ENCODE results near the gene ABCB8.

ABCB8 gene

DNA sequence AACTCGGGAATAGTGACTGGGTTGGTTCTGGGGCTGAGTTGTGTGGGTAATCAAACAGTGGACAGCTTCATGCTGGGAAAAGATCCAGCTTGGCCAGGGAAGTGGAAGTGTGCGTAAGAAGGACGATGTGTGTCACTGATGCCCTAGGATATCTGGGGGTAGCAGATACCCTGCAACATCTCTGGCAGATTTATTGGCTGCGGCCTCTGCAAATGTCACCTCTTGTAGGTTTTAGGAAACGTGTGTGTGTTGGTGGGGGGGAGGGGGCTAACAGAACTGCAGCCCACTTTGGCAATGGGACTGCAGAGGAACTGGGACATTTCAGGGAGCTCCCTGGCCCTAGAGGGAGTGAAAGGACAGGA, 57.1 kb downstream of the ABCB8 start:
- DNase-seq (ENCODE audit: low read depth in 2 of 2, low spot score in 1 of 2) = no peak

DNA sequence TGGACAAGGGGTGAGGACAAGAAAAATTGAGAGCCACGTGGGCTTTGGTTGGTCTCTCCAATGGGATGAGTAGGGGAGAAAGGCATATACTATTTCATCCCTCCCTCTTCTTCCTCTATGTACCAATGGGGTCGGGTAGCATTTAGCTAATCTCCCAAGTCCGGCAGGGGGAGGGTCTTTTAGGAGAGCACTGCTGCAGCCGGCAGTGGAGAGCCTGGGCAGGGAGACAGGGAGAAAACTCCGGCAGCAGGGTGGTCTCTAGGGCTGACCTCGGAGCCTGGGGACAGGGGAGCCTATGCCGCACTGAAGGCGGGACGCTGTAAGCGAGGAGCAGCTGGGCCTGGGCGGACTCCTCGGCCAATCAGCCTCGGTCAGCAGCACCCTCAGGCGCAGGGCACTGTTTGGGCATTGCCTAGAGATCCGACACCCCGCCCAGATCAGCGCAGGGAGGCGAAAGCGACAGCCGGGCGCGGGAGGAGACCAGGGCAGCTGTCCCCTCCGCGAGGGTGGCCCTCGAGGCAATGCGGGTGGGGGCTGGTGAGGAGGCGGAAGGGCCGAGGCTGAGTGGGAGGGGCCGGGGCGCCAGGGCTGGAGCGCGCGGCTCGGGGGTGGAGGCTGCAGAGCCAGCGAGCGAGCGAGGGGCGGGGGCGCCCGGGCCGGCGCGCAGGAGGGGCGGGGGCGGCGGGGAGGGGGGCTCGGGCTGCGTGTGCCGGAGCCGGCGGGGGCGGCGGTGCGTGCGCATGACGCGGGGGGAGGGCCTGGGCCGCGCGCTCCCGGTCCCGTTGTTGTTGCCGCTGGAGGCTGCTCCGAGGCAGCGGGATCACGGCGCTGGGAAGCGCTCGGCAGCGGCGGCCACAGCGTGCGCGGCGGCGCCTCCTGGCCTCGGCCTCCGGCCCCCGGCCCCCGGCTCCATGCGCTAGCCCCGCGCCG, 57.7 kb downstream of the ABCB8 start, which contains the start of gene AGAP3:
AGAP3 (plus strand) TSS at position 785 of the 930 bp plus-strand sequence. CDS start 267 bp downstream, outside the sequence.
- DNase-seq (ENCODE audit: low read depth in 2 of 2, low spot score in 1 of 2) = peak in 1 of 2 donors; percentile 47

DNA sequence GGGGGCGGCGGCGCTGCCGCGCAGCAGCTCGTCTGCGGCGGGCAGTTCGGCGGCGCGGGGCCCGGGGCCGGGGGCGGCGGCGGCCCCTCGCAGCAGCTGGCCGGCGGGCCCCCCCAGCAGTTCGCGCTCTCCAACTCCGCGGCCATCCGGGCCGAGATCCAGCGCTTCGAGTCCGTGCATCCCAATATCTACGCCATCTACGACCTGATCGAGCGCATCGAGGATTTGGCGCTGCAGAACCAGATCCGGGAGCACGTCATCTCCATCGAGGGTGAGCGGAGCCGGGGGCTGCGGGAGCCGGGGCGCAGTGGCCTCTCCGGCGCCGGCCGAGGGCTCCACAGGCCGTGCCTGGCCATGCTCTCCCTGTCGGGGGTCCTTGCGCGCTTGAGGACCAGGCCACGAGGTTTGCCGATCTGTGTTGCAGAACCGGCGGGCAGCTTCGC, 58.6 kb downstream of the ABCB8 start:
- no peak for DNase-seq (ENCODE audit: low read depth in 2 of 2, low spot score in 1 of 2)

DNA sequence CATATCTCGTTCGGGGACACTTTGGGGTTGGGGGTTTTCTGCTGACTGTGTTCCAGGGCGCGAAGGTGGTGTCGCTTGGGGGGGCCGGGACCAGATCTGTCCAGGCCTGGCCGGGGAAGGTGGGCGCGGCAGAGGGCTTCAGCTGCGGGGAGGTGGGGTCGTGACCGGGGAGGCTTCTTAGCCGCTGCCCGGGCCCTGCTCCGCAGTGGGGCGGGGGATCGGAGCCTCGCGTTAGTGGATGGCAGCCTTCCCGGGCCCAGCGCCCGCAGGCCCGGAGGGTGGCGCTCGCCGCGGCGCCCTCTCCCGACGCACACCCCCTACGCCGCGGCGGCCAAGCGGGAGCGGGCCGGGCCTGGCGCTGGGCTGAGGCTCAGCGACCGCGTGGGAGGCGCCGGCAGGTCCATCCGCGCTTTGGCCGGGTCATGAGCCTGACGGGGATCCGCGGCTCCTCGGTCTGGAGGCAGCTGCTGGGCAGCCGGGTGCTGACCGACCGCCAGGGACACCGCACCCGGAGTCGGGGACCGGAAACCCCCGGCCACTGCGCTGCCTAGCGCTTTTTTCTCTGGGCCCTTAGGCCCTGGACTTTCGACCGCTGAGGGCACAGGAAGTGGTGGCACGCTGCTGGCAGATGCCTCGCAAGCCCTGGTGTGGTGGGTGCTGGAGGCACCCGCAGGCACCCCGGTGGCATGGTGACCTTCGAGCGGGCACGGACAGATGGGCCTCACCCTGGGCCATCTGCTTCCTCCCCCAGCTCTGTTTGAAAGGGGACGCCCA, 59.2 kb downstream of the ABCB8 start:
- no peak for DNase-seq (ENCODE audit: low read depth in 2 of 2, low spot score in 1 of 2)

DNA sequence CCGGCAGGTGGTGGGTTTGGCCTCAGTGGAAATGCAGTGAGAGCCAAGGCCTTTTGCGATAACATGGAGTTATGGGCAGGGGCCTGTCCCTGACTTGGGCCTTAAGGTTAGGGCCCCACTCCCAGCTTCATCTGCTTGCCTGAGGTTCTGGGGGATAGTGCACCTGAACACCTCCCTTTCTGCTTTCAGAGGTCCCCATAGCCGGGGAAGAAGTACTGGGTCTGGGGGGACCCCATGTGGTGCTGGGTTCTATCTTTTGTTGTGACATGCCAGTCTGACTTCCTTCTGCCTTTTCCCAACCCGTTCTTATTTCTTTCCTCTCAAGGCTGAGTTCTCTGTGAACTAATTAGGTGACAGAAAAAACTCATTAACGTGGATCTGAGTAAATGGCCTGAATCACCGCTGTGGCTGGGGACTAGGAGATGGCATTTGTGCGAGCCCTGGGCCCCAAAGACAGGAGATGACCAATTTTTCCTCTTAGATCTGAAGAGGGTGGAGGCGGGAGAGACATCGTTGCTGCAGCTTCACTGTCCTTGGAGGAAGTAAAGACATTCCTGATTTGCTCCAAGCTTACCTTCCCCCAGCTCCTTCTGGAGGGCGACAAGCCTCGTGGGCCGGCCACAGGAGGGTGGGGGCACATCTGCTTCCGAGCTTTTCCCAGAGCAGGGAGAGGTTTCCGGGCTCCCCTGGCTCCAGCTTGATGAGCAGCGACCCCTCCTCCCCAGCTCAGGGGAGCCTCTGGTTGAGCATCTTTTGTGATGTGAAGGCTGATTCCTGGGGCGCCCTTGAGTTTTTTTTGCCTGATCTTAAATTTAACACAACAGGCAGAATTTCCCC, 60.0 kb downstream of the ABCB8 start:
- DNase-seq (ENCODE audit: low read depth in 2 of 2, low spot score in 1 of 2) = no peak

DNA sequence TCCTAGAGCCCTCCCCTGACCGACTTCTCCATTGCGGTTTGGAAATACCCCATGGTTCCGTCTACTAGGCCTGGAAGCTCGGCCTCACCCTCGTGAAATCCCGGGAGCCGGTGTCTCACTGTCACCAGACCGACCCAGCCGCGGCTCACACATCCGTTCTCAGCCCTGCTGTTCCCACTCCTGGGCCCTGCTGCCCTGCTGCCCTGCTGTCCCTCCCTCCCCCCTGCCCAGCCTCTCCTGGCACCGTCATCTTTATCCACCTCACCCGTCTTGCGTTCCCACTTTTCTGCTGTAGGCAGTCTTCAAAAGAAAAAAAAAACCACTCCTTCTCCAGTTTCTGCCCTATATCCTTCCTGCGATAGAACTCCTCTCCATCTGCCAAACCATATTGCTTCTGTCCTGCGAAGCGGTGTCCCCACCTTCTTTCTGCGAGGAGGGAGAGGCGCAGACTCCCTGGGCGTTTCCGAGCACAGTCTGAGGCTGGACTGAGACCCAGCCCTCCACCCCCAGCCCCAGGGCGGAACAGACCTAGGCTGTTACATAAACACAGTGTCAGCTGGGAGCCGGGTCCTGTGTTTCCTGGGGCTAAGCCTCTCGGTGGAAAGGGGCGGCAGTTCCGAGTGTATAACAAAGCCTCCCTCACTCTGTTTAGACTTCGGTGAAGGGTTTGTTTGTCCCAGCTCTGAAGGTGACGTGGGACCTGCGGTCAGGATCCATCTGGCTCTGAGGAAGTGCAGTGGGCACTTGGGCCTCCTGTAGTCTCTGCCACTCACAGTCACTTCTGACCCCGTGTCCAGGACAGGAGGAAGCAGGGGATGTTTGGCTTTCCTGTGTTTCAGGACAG, 60.8 kb downstream of the ABCB8 start:
- no peak for DNase-seq (ENCODE audit: low read depth in 2 of 2, low spot score in 1 of 2)

DNA sequence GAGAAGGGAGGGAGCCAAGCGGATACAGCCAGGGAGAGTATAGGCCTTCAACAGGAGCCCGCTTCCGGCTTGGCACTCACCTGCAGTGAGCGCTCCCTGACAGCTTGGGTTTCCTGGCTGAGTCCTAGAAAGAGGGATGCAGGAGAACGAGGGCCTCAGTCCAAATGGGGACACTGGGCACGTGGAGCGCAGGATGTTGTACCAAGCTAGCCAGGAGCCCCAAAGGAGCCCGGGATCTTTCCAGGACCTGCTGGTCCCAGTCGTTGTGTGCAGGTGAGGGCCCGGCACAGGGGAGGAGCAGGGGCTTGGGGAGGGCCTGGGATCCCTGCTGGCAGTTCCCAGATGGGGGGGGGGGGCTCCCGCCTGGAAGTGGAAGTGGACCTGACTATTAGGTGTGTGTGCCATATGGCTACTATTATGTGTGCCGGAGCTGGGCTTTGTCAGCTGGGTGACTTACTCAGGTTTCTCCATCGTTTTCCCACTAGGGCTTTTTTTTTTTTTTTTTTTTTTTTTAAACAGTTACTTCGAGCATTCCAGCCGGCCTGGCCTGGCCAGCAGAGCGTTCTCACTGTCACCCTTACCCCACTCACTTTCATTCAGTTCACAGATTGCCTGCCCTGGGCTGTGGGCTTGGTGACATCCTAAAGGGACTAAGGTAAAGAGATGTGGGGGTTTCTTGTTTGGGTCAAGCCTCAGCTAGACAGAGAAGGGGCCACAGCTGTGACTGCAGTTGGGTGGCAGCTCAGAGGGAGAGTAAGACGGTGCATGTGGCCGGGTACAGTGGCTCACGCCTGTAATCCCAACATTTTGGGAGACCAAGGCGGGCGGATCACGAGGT, 61.9 kb downstream of the ABCB8 start:
- no peak for DNase-seq (ENCODE audit: low read depth in 2 of 2, low spot score in 1 of 2)

DNA sequence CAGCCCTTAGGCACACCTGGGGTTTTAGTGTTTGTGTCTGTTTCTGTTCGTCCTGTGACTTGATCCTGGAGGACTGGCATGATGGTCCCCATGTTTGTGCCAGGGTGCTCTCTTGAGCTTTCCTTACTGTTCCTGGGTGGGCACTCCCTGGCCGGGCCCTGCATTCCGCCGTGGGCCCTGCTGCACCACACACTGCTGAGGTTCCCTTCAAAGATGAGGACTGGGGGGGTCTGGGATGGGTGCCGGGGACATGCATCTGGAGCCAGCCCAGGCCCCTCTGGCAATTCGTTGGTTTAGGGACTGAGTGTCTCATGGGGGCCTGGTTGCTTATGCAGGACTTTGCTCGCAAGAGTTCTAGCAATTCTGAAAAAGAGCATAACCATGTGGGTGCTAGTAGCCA, 62.8 kb downstream of the ABCB8 start:
- DNase-seq (ENCODE audit: low read depth in 2 of 2, low spot score in 1 of 2) = no peak

DNA sequence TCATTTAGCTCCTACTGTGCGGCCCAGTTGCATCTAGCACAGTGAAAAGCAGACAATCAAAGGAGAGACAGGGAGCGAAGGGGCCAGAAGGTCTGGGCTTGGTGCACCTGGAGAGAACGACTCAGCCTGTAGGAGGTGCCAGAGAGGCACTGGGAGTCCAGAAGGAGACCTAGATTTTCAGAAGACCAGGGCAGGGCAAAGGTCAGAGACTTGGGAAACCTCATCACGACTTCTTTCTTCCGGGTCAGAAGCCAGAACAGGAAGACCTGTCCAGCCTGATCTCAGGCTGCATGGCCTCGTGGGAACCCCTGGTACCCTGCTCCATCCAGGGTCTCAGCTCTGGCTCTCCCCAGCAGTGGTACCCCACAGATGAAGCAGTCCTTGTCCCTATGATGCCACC, 63.2 kb downstream of the ABCB8 start:
- DNase-seq (ENCODE audit: low read depth in 2 of 2, low spot score in 1 of 2) = no peak

DNA sequence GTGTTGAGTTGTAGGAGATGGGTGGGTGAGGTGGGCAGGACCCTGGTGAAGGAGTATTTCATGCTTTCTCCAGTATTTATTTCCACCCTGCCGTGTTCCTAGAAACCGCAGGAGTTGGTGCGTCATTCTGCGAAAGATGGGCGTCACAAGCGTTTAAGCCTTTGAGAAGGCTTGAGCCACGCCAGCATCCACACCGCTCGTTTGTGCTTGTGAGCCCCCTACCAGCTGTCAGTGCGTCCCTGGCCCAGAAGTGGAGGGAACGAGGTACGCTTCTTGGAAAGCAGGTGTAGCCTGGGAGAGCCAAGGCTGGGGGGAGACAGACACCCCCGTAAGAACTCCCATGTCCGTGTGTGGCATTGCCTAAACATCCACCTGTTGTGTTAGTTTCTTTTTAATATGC, 63.7 kb downstream of the ABCB8 start:
- no peak for DNase-seq (ENCODE audit: low read depth in 2 of 2, low spot score in 1 of 2)

DNA sequence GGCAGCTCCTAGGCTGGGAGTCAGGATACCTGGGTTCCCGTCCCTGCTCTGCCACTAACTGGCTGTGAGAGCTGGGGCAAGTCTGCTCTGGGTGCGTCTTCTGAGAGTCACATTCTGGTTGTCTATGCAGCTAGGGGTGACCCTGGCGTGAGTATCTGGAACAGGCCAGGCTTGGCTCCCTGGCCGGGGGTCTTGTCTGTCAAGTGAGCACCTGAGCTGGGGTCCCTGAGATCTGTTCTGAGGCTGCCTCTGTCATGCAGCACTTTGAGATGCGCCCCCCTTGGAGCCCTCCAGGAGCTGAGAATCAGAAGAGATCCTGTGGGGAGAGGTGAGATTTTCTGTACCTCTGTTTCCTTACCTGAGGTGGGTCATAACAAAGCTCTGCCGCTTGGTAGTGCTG, 65.5 kb downstream of the ABCB8 start:
- DNase-seq (ENCODE audit: low read depth in 2 of 2, low spot score in 1 of 2) = no peak

DNA sequence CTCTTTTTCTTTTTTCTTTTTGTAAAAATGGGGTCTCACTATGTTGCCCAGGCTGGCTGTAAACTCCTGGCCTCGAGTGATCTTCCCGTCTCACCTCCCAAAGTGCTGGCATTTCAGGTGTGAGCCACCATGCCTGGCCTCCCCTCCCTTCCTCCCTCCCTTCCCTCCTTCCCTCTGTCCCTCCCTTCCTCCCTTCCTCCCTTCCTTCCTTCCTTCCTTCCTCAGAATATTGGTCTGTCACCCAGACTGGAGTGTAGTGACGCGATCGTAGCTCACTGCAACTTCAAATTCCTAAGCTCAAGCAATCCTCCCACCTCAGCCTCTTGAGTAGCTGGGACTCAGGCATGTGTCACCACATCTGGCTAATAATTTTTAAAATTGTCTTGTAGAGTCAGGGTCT, 66.4 kb downstream of the ABCB8 start:
- DNase-seq (ENCODE audit: low read depth in 2 of 2, low spot score in 1 of 2) = no peak

DNA sequence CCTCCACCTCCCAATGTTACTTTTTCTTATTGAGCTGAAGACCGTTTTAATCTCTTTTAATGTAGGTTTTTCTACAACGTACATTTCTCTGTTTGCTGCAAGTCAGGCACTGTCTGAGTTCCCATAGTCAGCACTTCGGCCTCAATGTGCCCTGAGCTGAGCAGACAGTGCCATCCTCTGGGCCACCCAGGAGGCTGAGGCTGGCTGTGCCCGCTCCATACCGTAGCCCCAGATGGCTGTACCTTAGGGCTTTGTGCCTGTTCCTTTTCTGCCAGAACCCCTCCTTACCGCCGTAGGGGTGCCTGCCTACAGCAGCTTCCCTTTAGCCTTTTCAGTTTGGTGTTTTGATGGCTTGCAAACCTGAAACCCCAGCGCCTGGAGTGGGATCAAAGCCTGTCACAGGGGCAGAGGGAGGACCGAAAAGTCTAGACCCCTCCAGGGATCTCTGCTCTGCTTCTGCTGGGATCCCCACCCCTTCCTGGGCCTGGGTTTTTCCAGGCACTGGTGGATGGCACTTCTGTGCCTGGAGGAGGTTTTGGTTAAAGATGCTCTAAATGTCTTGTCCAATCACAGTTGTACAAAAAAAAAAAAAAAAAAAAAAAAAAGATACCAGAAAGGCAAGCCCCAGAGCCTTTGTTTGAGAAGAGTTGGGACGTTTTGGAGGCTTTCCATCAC, 67.0 kb downstream of the ABCB8 start:
- DNase-seq (ENCODE audit: low read depth in 2 of 2, low spot score in 1 of 2) = no peak

DNA sequence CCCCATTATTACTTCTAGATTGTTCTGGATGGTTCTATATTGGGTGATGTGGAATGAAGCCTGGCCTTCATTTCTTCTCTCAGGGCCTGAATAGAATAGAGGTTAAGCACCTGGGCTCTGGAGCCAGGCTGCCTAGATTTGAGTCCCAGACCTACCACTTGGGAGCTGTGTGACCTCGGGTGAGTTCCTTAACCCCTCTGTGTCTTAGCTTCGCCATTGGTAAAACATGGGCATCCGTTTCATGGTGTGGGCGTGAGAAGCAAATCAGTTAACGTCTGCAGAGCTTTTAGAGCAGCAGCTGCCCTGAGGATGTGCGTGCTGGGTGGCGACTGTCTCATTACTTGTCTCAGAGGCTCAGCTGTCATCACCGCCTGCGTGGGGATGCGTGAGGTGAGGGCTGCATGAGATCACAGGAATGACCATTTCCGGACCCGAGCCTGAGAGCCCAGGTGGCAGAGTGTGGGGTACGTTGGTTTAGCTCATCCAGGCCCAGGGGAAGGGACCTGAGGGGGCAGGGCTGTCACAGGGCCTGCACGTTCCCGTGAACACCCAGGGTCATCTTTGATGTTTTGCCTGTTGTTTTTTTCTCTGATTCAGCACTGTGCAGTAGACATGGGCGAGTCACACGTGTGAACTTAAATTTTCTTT, 67.7 kb downstream of the ABCB8 start:
- no peak for DNase-seq (ENCODE audit: low read depth in 2 of 2, low spot score in 1 of 2)

Measured in stimulated activated CD8-positive, alpha-beta memory T cell treated with anti-CD3 and anti-CD28 coated beads, Interleukin-4, amount 100 ng/mL, for 4 hours (primary cell).